GM23338 (cell line): ENCODE data around the gene ABCG2. TPM values are rescaled to one million over a fixed set of nuclear protein-coding genes. Genes with fewer than 3 reads are reported as not detected.

Source experiments
- ATAC-seq: fragments of 200-7000 bp; cut with Tn5 transposase; 3 replicates; pipeline ENCODE4 v1.9.1; 2020
- DNase-seq: peaks from one replicate; pipeline ENCODE4 v3.0.0-alpha.2; 2015; ENCODE audit warnings: low spot score
- H2AFZ ChIP-seq: fragments of 200-600 bp; sonication (generic); 2 replicates; pipeline ENCODE4 v1.8.0; 2016; ENCODE audit warnings: antibody characterized with exemption, mild to moderate bottlenecking, moderate library complexity
- H3F3A ChIP-seq: fragments of 200-600 bp; sonication (generic); replicated peaks from 2 replicates; pipeline ENCODE4 v1.8.0; 2017; ENCODE audit warnings: antibody characterized with exemption, mixed run types, low read depth
- H3K27ac ChIP-seq: fragments of 200-600 bp; sonication (generic); 2 replicates; pipeline ENCODE4 v1.6.1; 2016; ENCODE audit warnings: low read depth
- H3K27me3 ChIP-seq: fragments of 200-600 bp; sonication (generic); 2 replicates; pipeline ENCODE4 v1.8.0; 2016; ENCODE audit warnings: mild to moderate bottlenecking, mixed run types, moderate library complexity; ENCODE audit not compliant: insufficient read depth
- H3K36me3 ChIP-seq: fragments of 200-600 bp; sonication (generic); 2 replicates; pipeline ENCODE4 v1.8.0; 2016; ENCODE audit warnings: mild to moderate bottlenecking; ENCODE audit not compliant: insufficient read depth
- H3K4me1 ChIP-seq: fragments of 200-600 bp; sonication (generic); 2 replicates; pipeline ENCODE4 v1.8.0; 2016; ENCODE audit warnings: mild to moderate bottlenecking, moderate library complexity; ENCODE audit not compliant: insufficient read depth
- H3K4me2 ChIP-seq: fragments of 200-600 bp; sonication (generic); 2 replicates; pipeline ENCODE4 v1.7.1; 2017; ENCODE audit warnings: mixed run types
- H3K4me3 ChIP-seq: fragments of 200-600 bp; sonication (generic); 2 replicates; pipeline ENCODE4 v1.6.1; 2016; ENCODE audit warnings: mixed run types
- H3K79me2 ChIP-seq: fragments of 200-600 bp; sonication (generic); replicated peaks from 2 replicates; pipeline ENCODE4 v1.8.0; 2017; ENCODE audit warnings: mild to moderate bottlenecking; ENCODE audit not compliant: insufficient read depth
- H3K9me2 ChIP-seq: fragments of 200-600 bp; sonication (generic); 2 replicates; pipeline ENCODE4 v1.8.0; 2017; ENCODE audit not compliant: insufficient read depth
- H4K20me1 ChIP-seq: fragments of 200-600 bp; sonication (generic); replicated peaks from 2 replicates; pipeline ENCODE4 v1.8.0; 2017; ENCODE audit warnings: mild to moderate bottlenecking; ENCODE audit not compliant: insufficient read depth
- H3K27ac Mint-ChIP-seq: 2 replicates; pipeline ENCODE4 v1.8.0; 2020; ENCODE audit warnings: inconsistent platforms, mild to moderate bottlenecking, moderate library complexity, mixed read lengths
- H3K27me3 Mint-ChIP-seq: 3 replicates; pipeline ENCODE4 v1.8.0; 2022; ENCODE audit warnings: low read depth, mild to moderate bottlenecking, moderate library complexity, mixed read lengths, inconsistent platforms; ENCODE audit not compliant: insufficient read depth, poor library complexity
- H3K36me3 Mint-ChIP-seq: 3 replicates; pipeline ENCODE4 v1.8.0; 2021; ENCODE audit warnings: low read depth, mild to moderate bottlenecking, inconsistent platforms, moderate library complexity, mixed read lengths
- H3K4me1 Mint-ChIP-seq: 3 replicates; pipeline ENCODE4 v1.8.0; 2020; ENCODE audit warnings: mild to moderate bottlenecking, inconsistent platforms, mixed read lengths
- H3K4me3 Mint-ChIP-seq: 3 replicates; pipeline ENCODE4 v1.8.0; 2021; ENCODE audit warnings: moderate library complexity, mild to moderate bottlenecking, inconsistent platforms, mixed read lengths
- H3K9me3 Mint-ChIP-seq: 3 replicates; pipeline ENCODE4 v1.8.0; 2020; ENCODE audit warnings: moderate library complexity, mild to moderate bottlenecking, inconsistent platforms, mixed read lengths
- ETS1 ChIP-seq: IDR thresholded peaks from 2 replicates; pipeline ENCODE4 v1.6.1; 2016; ENCODE audit warnings: antibody characterized with exemption
- EZH2 ChIP-seq: fragments of 200-600 bp; sonication (generic); IDR thresholded peaks from one replicate; pipeline ENCODE4 v1.8.0; 2017; ENCODE audit warnings: antibody characterized with exemption, mild to moderate bottlenecking, low read depth; ENCODE audit not compliant: unreplicated experiment
- EZH2phosphoT487 ChIP-seq: fragments of 200-600 bp; sonication (generic); IDR thresholded peaks from one replicate; pipeline ENCODE4 v1.8.1; 2018; ENCODE audit warnings: antibody characterized with exemption; ENCODE audit not compliant: unreplicated experiment
- JUNB ChIP-seq: IDR thresholded peaks from one replicate; pipeline ENCODE4 v1.6.1; 2016; ENCODE audit warnings: antibody characterized with exemption; ENCODE audit not compliant: unreplicated experiment
- NANOG ChIP-seq: IDR thresholded peaks from 2 replicates; pipeline ENCODE4 v1.6.1; 2016; ENCODE audit warnings: antibody characterized with exemption, borderline replicate concordance
- REST ChIP-seq: IDR thresholded peaks from one replicate; pipeline ENCODE4 v1.6.1; 2018; ENCODE audit warnings: antibody characterized with exemption; ENCODE audit not compliant: unreplicated experiment
- ZNF114 ChIP-seq: fragments of 250-450 bp; sonication (Bioruptor Pico); IDR thresholded peaks from 2 replicates; pipeline ENCODE4 v1.5.0; 2020; ENCODE audit warnings: mild to moderate bottlenecking, moderate library complexity
- polyA plus RNA-seq: library from polyadenylated mRNA; unstranded; fragments of >200 nt; fragmentation: Nextera tagmentation; extraction: Ambion mirVana; gene quantifications from 2 replicates; pipeline ENCODE4 v1.2.1, GENCODE V29; 2016
- total RNA-seq: library from RNA; depleted of rRNA; stranded (reverse); fragments of >200 nt; shearing (Covaris generic); gene quantifications from 2 replicates; pipeline ENCODE4 v1.2.3, GENCODE V29; 2014

Gene ABCG2
- total and polyA plus RNA-seq, 2 experiments from 2014 or later, result 1.5 to 10.6 TPM

- Mint-ChIP-seq H3K36me3 (peaks cover 39% of the 10 kb centered on the region), H3K27me3 (peaks cover 4% of the 10 kb centered on the region), H3K4me1 (no peaks in the 10 kb centered on the region; the same call in 1 of the 3 replicates), H3K27ac (no peak overlapping the region), H3K4me3 (no peak overlapping the region), H3K9me3 (peaks cover 47% of the 10 kb centered on the region)
- Histone ChIP-seq H3K27me3 (no peaks in the 10 kb centered on the region), H4K20me1 (no peaks in the 10 kb centered on the region), H3K36me3 (peaks cover 18% of the 10 kb centered on the region), H3K4me1 (no peaks in the 10 kb centered on the region), H3K27ac (no peak overlapping the region), H3K79me2 (no peaks in the 10 kb centered on the region), H3K9me2 (0 out of 2 replicates have a peak, but pooled peaks cover 2% of the 10 kb centered on the region), H3F3A (no peaks in the 10 kb centered on the region), H2AFZ (no peak overlapping the region), H3K4me2 (no peak overlapping the region), H3K4me3 (no peak overlapping the region)
- no peak for TF ChIP-seq ETS1
- TF ChIP-seq ZNF114 (CRISPR knock-in tag), result peak; percentile 64; the same call in 1 of the 2 replicates
- TF ChIP-seq EZH2, result no peak
- DNase-seq (no peak), ATAC-seq (no peak)
These were observed 38.5 kb downstream of the ABCG2 start for GRCh38 chr4:88119943-88120342.

- Mint-ChIP-seq H3K4me3 (no peak overlapping the region), H3K9me3 (peaks cover 24% of the 10 kb centered on the region), H3K27me3 (no peaks in the 10 kb centered on the region), H3K36me3 (peaks cover 22% of the 10 kb centered on the region), H3K27ac (no peak overlapping the region), H3K4me1 (peaks cover 3% of the 10 kb centered on the region; the same call in 2 of the 3 replicates)
- no peak for TF ChIP-seq NANOG
- no peak for TF ChIP-seq EZH2phosphoT487
- peaks cover 14% of the 10 kb centered on the region for H3K36me3 ChIP-seq
- no peaks in the 10 kb centered on the region for H3K79me2 ChIP-seq
- 0 out of 2 replicates have a peak, but pooled peaks cover 2% of the 10 kb centered on the region for H3K9me2 ChIP-seq
- H4K20me1 ChIP-seq, result no peaks in the 10 kb centered on the region
- no peak overlapping the region for H2AFZ ChIP-seq
- H3F3A ChIP-seq, result no peaks in the 10 kb centered on the region
- no peak overlapping the region for H3K4me2 ChIP-seq
- ATAC-seq (no peak), DNase-seq (no peak)
- H3K4me1 ChIP-seq, result no peaks in the 10 kb centered on the region
- H3K4me3 ChIP-seq, result no peak overlapping the region
- no peak overlapping the region for H3K27ac ChIP-seq
- H3K27me3 ChIP-seq, result no peaks in the 10 kb centered on the region
These were observed 42.9 kb downstream of the ABCG2 start for GRCh38 chr4:88115587-88115986.

GRCh38 chr4:88112856-88113255, 45.6 kb downstream of the ABCG2 start:
- Mint-ChIP-seq H3K36me3 (no peaks in the 10 kb centered on the region), H3K4me3 (no peak overlapping the region), H3K4me1 (peaks cover 3% of the 10 kb centered on the region; the same call in 2 of the 3 replicates), H3K27ac (no peak overlapping the region), H3K9me3 (peaks cover under 1% of the 10 kb centered on the region; the same call in 1 of the 3 replicates), H3K27me3 (no peaks in the 10 kb centered on the region)
- Histone ChIP-seq H3K27me3 (no peaks in the 10 kb centered on the region), H4K20me1 (no peaks in the 10 kb centered on the region), H3K4me2 (no peak overlapping the region), H3K4me3 (no peak overlapping the region), H2AFZ (no peak overlapping the region), H3K9me2 (no peaks in the 10 kb centered on the region), H3K27ac (no peak overlapping the region), H3K79me2 (no peaks in the 10 kb centered on the region), H3K4me1 (no peaks in the 10 kb centered on the region), H3F3A (no peaks in the 10 kb centered on the region), H3K36me3 (no peaks in the 10 kb centered on the region; the same call in 1 of the 2 replicates)
- no peak for ATAC-seq
- DNase-seq, result no peak
- TF ChIP-seq EZH2phosphoT487 (no peak), ETS1 (no peak), REST (no peak), EZH2 (no peak), JUNB (no peak)
